Measurements from ENCODE around the gene NPR3.
"Not testable (repeated sequence)": the region's sequence is repeated elsewhere in the genome, so short reads cannot be mapped to it uniquely, and the experiment has no call there.

DNA sequence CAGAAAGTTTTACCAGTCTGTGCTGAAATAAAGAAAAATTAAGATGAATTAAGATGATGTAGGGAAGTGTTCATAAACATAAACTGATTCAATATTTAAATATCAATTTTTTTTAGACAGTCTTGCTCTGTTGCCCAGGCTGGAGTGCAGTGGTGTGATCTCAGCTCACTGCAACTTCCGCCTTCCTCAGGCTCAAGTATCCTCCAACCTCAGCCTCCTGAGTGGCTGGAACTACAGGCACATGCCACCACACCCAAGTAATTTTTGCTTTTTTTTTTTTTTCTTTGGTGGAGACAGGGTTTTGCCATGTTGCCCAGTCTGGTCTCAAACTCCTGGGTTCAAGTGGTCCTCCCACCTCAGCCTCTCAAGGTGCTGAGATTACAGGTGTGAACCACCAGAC is 94.3 kb downstream of the NPR3 start:
- not testable (repeated sequence) for TF ChIP-seq RFX5 (IDR thresholded peaks at IDR 0.05; ENCODE audit: low read length); USF2 (IDR thresholded peaks at IDR 0.05; ENCODE audit: borderline replicate concordance, low read depth, low read length); PBX3 (IDR thresholded peaks at IDR 0.05); POLR2AphosphoS5 (IDR thresholded peaks at IDR 0.05; ENCODE audit: low read depth, low read length); SIN3A (IDR thresholded peaks at IDR 0.05; ENCODE audit: borderline replicate concordance, low read depth, low read length); JUND (IDR thresholded peaks at IDR 0.05); EP300 (IDR thresholded peaks at IDR 0.05; ENCODE audit: borderline replicate concordance in 1 of 2, low read depth in 1 of 2, low read length in 1 of 2)
- TF ChIP-seq, protein P1, sequence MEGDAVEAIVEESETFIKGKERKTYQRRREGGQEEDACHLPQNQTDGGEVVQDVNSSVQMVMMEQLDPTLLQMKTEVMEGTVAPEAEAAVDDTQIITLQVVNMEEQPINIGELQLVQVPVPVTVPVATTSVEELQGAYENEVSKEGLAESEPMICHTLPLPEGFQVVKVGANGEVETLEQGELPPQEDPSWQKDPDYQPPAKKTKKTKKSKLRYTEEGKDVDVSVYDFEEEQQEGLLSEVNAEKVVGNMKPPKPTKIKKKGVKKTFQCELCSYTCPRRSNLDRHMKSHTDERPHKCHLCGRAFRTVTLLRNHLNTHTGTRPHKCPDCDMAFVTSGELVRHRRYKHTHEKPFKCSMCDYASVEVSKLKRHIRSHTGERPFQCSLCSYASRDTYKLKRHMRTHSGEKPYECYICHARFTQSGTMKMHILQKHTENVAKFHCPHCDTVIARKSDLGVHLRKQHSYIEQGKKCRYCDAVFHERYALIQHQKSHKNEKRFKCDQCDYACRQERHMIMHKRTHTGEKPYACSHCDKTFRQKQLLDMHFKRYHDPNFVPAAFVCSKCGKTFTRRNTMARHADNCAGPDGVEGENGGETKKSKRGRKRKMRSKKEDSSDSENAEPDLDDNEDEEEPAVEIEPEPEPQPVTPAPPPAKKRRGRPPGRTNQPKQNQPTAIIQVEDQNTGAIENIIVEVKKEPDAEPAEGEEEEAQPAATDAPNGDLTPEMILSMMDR (IDR thresholded peaks at IDR 0.05) = not testable (repeated sequence)
